SJCRH30 (cell line): ENCODE data around the gene RAB35. TPM values are rescaled to one million over a fixed set of nuclear protein-coding genes. Genes with fewer than 3 reads are reported as not detected.

Experiments used
- DNase-seq, 2 experiments: peaks; one replicate each; pipeline ENCODE4 v3.0.0-alpha.2; 2015 to 2020
- H3K27ac ChIP-seq: fragments of 250-450 bp; sonication (Bioruptor Pico); 2 replicates; pipeline ENCODE4 v1.5.1; 2020; ENCODE audit warnings: mild to moderate bottlenecking, moderate library complexity
- H3K27me3 ChIP-seq: fragments of 250-450 bp; sonication (Bioruptor Pico); 2 replicates; pipeline ENCODE4 v1.5.1; 2020; ENCODE audit warnings: mild to moderate bottlenecking, moderate library complexity
- H3K36me3 ChIP-seq: fragments of 250-450 bp; sonication (Bioruptor Pico); 2 replicates; pipeline ENCODE4 v1.5.1; 2020; ENCODE audit warnings: mild to moderate bottlenecking, moderate library complexity
- H3K4me1 ChIP-seq: fragments of 250-450 bp; sonication (Bioruptor Pico); 2 replicates; pipeline ENCODE4 v1.5.1; 2020; ENCODE audit warnings: mild to moderate bottlenecking, moderate library complexity
- H3K4me3 ChIP-seq: fragments of 250-450 bp; sonication (Bioruptor Pico); 2 replicates; pipeline ENCODE4 v1.5.1; 2020; ENCODE audit warnings: mild to moderate bottlenecking, moderate library complexity
- H3K9me3 ChIP-seq: fragments of 250-450 bp; sonication (Bioruptor Pico); replicated peaks from 2 replicates; pipeline ENCODE4 v1.5.1; 2020; ENCODE audit warnings: mild to moderate bottlenecking, moderate library complexity
- total RNA-seq: library from RNA; depleted of rRNA; stranded (reverse); fragments of >200 nt; shearing (Covaris generic); gene quantifications from 2 replicates; pipeline ENCODE4 v1.2.3, GENCODE V29; 2014

The RAB35 gene
- total RNA-seq, 1 experiment from 2014 or later: 27.6 TPM

DNA sequence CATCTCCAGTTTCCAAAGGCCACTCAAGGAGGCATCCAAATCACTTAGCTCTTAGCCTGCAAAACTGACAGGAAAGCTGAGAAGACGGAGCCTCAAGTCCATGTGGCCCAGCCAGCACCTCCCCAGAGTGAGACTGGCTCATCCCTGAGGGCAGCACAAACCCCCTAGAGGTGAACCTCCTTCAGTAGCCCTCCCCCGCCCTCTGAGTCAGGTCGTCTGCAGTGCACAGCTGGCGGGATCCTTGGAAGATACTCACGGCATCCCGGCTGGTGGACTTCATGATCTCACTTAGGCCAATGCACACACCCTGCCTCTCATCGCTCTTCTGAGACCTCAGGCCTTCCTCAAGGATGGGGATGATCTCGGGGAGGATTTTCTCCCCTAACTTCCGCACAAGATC, 24.1 kb upstream of the RAB35 start:
- Histone ChIP-seq H3K4me1 (no peaks in the 10 kb centered on the region), H3K27me3 (no peaks in the 10 kb centered on the region), H3K36me3 (peaks cover 68% of the 10 kb centered on the region), H3K4me3 (no peak overlapping the region), H3K27ac (no peak overlapping the region), H3K9me3 (no peaks in the 10 kb centered on the region)
- no peak for DNase-seq

- H3K27me3 ChIP-seq: no peaks in the 10 kb centered on the region
- no peak overlapping the region for H3K4me3 ChIP-seq
- H3K27ac ChIP-seq: no peak overlapping the region
- H3K36me3 ChIP-seq: peaks cover 70% of the 10 kb centered on the region
- H3K4me1 ChIP-seq: no peaks in the 10 kb centered on the region
- no peaks in the 10 kb centered on the region for H3K9me3 ChIP-seq
- DNase-seq: no peak
Observed at GRCh38 chr12:120139958-120140357, 23.4 kb upstream of the RAB35 start.

DNA sequence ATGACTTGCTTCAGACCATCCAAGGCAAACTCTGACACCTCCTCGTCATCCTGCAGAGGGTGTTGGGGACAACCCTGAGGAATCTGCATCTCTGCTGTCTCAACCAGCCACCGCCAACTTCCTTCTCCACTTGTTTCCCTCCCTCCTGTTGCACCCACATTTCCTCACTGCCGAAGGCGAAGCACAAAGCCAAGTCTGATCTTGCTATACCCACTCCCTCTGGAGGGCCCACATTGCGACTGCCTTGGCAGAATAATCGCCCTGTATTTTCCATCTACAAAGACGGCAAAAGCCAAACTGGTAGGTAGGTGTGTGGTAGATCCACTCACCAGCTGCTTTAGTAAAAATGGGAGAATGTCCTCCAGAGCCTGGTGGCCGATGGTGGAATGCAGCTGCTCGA, 21.8 kb upstream of the RAB35 start:
- Histone ChIP-seq H3K27me3 (no peaks in the 10 kb centered on the region), H3K9me3 (no peaks in the 10 kb centered on the region), H3K4me1 (no peaks in the 10 kb centered on the region), H3K27ac (no peak overlapping the region), H3K36me3 (peaks cover 73% of the 10 kb centered on the region), H3K4me3 (no peak overlapping the region)
- DNase-seq: no peak

DNA sequence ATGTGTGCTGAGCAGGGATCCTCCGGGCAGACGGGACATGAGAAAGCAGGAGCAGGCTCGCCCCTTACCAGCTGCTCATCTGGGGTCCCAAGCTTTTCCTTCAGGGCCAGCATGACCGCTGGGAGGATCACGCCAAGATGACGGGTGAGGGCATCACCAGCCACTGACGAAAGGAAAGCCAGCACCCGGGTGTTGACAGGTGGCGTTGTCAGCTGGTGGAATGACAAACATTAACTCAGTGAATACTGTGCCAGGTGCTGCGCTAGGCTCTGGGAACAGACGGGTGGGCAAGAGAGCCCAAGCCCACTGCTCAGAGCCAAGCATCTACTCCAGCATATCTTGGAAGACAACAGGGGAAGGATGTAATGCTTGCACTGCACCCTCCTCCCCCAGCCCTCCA, 21.3 kb upstream of the RAB35 start:
- DNase-seq: no peak

DNA sequence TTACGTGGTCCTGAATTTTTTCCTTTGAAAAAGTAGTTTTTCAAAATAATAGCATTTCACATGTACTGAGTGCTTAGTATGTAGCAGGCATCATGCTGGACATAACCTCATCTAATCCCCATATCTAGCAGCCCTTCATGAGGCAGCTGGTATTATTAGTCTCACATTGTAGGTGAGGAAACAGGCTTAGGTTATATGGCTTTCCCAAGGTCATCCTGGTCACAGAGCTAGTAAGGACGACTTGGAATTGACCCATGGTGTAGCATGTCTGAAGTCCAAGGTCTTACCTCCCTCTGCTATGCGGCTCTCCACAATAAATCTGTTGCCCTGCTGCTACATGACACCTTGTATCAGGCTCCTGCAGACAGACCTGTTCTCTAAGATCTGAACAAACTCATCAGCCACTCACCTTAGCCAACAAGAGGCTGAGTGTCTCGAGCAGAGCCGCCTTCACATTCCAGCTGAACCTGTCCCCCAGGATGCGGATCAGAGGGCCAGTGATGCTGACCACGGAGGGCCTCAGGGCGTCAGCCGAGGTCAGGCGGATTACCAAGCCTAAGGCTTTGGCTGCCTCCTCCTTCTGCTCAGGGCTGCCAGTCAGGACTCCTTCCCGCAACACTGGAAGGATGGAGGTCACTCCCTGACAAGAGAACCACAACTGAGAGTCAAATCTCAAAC, 19.7 kb upstream of the RAB35 start:
- no peak for DNase-seq
- Histone ChIP-seq H3K4me1 (no peaks in the 10 kb centered on the region), H3K36me3 (peaks cover 64% of the 10 kb centered on the region), H3K9me3 (no peaks in the 10 kb centered on the region), H3K4me3 (no peak overlapping the region), H3K27ac (no peak overlapping the region), H3K27me3 (no peaks in the 10 kb centered on the region)

More for the DNA sequence above, 21.3 kb upstream of the RAB35 start:
- Histone ChIP-seq H3K36me3 (peaks cover 76% of the 10 kb centered on the region), H3K9me3 (no peaks in the 10 kb centered on the region), H3K27me3 (no peaks in the 10 kb centered on the region), H3K4me3 (no peak overlapping the region), H3K27ac (no peak overlapping the region), H3K4me1 (no peaks in the 10 kb centered on the region)

- Histone ChIP-seq H3K27me3 (no peaks in the 10 kb centered on the region), H3K4me3 (no peak overlapping the region), H3K27ac (no peak overlapping the region), H3K4me1 (no peaks in the 10 kb centered on the region), H3K9me3 (no peaks in the 10 kb centered on the region), H3K36me3 (peaks cover 64% of the 10 kb centered on the region)
- no peak for DNase-seq
Observed at GRCh38 chr12:120134307-120134980, 17.9 kb upstream of the RAB35 start.

DNA sequence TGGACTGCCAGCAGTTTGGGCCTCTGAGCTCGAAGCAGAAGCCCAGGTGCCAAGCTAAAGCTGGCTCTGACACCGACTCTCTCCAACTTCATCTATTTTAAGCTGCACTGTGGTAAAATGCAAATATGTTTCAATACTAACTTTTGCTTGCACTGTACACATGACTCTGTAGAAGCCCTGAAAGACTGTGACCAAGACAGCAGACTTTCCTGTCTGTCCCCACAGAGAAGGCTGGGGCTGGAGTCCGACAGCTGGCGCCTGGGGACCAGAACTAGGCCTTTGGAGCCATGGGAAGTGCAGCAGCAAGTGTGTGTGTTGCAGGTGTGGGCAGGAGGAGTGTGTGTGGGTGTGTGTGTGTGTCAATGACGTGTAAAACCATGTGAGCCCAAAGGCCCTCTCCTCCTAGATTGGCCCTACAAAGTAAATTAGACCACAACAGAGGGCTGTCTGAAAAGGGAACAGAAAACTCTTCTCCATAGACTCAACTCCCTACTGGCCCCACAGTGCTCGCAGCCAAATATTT, 16.4 kb upstream of the RAB35 start:
- no peak for DNase-seq
- Histone ChIP-seq H3K27me3 (no peaks in the 10 kb centered on the region), H3K4me3 (no peak overlapping the region), H3K27ac (no peak overlapping the region), H3K36me3 (peaks cover 62% of the 10 kb centered on the region), H3K4me1 (no peaks in the 10 kb centered on the region), H3K9me3 (no peaks in the 10 kb centered on the region)

DNA sequence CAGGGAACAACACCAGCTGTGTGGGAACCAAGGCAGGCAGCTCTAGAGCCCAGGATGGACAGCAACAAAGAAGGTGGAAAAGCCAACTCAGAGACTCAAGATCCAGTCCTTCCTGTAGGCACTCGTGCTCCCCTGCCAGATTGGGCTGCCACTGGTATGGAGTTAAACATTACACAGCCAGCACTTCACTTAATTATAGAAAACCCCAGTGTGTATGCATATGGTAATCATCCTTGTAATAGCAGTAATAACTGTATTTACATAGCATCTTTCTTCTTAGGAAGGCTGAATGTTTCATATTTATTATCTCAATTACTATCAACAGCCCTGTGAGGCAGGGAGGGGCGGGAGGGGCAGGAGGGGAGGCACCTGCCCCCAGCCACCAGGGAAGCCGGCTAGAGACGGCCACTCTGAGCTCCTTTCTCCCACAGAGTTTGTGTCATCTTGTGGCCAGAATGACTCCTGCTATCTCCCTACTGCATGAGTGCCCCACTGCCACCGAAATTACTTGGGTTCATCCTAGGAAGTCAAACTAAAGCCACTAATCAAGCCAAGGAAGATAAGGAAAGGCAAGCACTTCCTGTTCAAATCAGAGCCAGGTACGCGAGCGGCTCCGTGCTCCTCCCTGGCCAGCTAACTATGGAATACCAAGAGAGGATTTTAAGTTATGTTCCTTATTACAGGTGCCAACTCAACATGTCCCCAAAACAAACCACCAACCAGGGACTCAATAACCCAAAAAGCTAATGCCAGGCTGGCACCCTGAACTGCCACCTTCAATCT, 15.7 kb upstream of the RAB35 start:
- Histone ChIP-seq H3K27me3 (no peaks in the 10 kb centered on the region), H3K36me3 (peaks cover 62% of the 10 kb centered on the region), H3K27ac (no peak overlapping the region), H3K4me1 (no peaks in the 10 kb centered on the region), H3K4me3 (no peak overlapping the region), H3K9me3 (no peaks in the 10 kb centered on the region)
- DNase-seq: no peak

DNA sequence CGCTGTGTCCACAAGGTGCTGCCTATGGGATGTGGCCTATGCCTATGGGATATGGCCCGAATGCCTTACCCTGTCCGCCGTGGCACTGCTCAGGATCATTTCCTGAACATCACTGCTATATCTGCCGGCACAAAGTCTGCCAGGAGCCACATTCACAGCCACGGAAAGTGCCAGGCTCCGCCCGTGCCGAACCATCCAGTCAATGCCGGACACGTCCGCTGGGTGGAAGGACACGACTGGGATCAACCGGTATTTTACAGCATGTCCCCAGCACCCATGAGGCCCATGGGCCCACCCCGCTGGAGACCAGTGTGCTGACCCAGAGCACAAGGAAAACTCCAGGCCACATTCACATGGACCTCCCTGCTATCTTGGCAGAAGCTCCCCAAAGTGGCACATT, 14.6 kb upstream of the RAB35 start:
- Histone ChIP-seq H3K27me3 (no peaks in the 10 kb centered on the region), H3K4me3 (no peak overlapping the region), H3K9me3 (no peaks in the 10 kb centered on the region), H3K36me3 (peaks cover 57% of the 10 kb centered on the region), H3K4me1 (no peaks in the 10 kb centered on the region), H3K27ac (no peak overlapping the region)
- DNase-seq: no peak

DNA sequence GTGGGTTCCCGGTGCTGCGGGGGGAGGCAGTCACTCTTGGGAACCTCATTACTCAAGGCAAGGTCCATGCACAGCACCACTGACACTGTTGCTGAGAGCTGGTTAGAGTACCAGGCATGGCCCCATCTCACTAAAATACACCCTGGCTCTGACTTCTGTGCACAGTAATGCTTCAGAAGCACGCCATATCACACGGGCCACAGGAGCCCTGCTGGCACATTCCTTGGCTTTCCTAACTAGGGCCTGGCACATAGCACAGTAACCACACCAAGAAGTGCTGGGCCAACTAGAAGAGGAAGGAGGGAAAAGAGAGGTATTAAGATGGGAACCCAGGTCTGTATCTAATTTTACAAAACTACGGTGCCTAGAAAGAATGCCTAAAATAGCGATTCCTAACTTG, 13.5 kb upstream of the RAB35 start:
- H3K27me3 ChIP-seq: no peaks in the 10 kb centered on the region
- no peak for DNase-seq
- no peak overlapping the region for H3K27ac ChIP-seq
- H3K4me3 ChIP-seq: no peak overlapping the region
- no peaks in the 10 kb centered on the region for H3K4me1 ChIP-seq
- H3K9me3 ChIP-seq: no peaks in the 10 kb centered on the region
- peaks cover 49% of the 10 kb centered on the region for H3K36me3 ChIP-seq

DNA sequence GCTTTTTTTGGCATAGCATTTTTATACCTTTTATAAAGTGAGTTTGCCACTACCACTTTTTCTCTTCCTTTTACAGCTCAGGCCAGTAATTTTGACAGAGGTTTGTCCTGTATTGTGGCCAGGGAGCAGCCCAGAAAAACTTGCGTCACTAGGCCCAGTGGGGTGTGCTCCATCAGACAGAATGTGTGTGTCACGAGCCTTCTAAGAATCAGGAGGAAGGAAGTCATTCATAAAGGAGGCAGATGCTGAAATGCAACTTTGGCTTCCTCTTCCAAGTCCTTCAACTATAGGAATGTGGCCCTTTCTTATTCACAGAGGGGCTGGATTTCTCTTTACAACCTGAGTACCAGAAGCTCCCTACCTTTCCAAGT, 10.1 kb upstream of the RAB35 start:
- Histone ChIP-seq H3K4me3 (no peak overlapping the region), H3K27ac (no peak overlapping the region), H3K9me3 (no peaks in the 10 kb centered on the region), H3K36me3 (peaks cover 32% of the 10 kb centered on the region), H3K27me3 (no peaks in the 10 kb centered on the region), H3K4me1 (no peaks in the 10 kb centered on the region)
- DNase-seq: no peak

DNA sequence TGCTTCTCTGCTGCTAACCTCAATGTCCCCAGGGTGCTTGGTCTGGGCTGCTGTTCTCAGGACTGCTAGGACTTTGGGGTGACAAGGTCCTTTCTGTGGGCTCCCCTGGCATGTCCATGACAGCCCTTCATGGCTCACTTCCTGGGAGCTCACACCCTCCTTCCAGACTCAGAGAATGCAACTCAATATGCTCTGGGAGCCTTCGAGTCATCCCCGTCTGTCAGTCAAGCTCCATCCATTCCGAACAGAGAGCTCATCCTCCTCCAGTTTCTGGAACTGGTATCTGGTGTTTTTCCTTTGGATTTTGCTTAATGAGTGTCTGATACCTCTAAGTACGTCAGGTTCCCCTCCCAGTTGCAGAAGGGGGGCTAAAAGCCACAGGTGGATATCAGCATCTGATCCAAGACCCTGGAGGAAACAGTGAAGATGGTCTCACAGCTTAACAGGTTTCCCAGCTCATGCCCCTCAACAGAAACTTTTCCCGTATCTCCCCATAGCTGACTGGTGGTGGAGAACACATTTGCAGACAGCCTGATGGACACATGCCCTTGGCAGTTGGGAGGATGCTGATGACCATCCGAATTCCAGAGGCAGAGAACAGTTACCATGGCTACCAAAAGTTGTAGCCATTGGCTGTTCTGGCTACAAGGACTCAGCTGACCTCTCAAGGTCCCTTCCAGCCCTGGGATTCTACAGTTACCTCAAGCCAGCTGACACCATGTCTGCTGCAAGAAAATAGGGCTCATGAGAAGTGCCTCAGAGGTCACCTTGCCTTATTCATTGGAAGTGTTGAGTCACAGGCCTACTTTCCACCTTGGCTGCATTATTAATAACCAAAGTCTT, 9.5 kb upstream of the RAB35 start:
- H3K4me1 ChIP-seq: no peaks in the 10 kb centered on the region
- no peaks in the 10 kb centered on the region for H3K9me3 ChIP-seq
- peaks cover 27% of the 10 kb centered on the region for H3K36me3 ChIP-seq
- H3K27ac ChIP-seq: no peak overlapping the region
- H3K27me3 ChIP-seq: no peaks in the 10 kb centered on the region
- DNase-seq: no peak
- H3K4me3 ChIP-seq: no peak overlapping the region

- no peak overlapping the region for H3K4me3 ChIP-seq
- H3K4me1 ChIP-seq: no peaks in the 10 kb centered on the region
- no peak overlapping the region for H3K27ac ChIP-seq
- H3K36me3 ChIP-seq: peaks cover 27% of the 10 kb centered on the region
- DNase-seq: no peak
- H3K27me3 ChIP-seq: no peaks in the 10 kb centered on the region
- H3K9me3 ChIP-seq: no peaks in the 10 kb centered on the region
Observed at GRCh38 chr12:120125029-120125428, 8.5 kb upstream of the RAB35 start.

- Histone ChIP-seq H3K27me3 (no peaks in the 10 kb centered on the region), H3K4me1 (no peaks in the 10 kb centered on the region), H3K4me3 (no peak overlapping the region), H3K9me3 (no peaks in the 10 kb centered on the region), H3K36me3 (peaks cover 3% of the 10 kb centered on the region), H3K27ac (no peak overlapping the region)
- DNase-seq: no peak
Observed at GRCh38 chr12:120121766-120122293, 5.3 kb upstream of the RAB35 start.
